Gastrocnemius medialis (tissue), 4 donors: Measurements from ENCODE around the gene QSOX2.

Experiments used
- CTCF ChIP-seq, 5 experiments: fragments of 450-650 bp in 3 of 5; fragments of 200-600 bp in 2 of 5; sonication (generic) in 2 of 5; IDR thresholded peaks in 4 of 5; conservative IDR thresholded peaks in 1 of 5; 1 replicate in 4 of 5; 2 replicates in 1 of 5; pipeline ENCODE4 v1.5.1; 2016 to 2019; ENCODE audit warnings: antibody characterized with exemption in 5 of 5, mild to moderate bottlenecking in 3 of 5, moderate library complexity in 3 of 5
- POLR2A ChIP-seq, 2 donors: fragments of 450-650 bp; IDR thresholded peaks; one replicate each; pipeline ENCODE4 v1.6.1; 2017; ENCODE audit warnings: antibody characterized with exemption in 2 of 2, mild to moderate bottlenecking in 2 of 2, moderate library complexity in 2 of 2

- TF ChIP-seq CTCF (IDR thresholded peaks at IDR 0.05 in 4 of 5, conservative IDR thresholded peaks at IDR 0.05 in 1 of 5) (no peak), POLR2A (IDR thresholded peaks at IDR 0.05) (no peak)
Measured at GRCh38 chr9:136200424-136200823, 45.2 kb downstream of the QSOX2 start.
